GM19043 (cell line): ENCODE results near the gene RPN1.
"Not testable (repeated sequence)": the region's sequence is repeated elsewhere in the genome, so short reads cannot be mapped to it uniquely, and the experiment has no call there.

Experiments
- ATAC-seq: cut with Tn5 transposase; IDR thresholded peaks from one replicate; pipeline ENCODE4 v1.9.1; 2021; ENCODE audit warnings: low read depth; ENCODE audit not compliant: unreplicated experiment

Gene RPN1

DNA sequence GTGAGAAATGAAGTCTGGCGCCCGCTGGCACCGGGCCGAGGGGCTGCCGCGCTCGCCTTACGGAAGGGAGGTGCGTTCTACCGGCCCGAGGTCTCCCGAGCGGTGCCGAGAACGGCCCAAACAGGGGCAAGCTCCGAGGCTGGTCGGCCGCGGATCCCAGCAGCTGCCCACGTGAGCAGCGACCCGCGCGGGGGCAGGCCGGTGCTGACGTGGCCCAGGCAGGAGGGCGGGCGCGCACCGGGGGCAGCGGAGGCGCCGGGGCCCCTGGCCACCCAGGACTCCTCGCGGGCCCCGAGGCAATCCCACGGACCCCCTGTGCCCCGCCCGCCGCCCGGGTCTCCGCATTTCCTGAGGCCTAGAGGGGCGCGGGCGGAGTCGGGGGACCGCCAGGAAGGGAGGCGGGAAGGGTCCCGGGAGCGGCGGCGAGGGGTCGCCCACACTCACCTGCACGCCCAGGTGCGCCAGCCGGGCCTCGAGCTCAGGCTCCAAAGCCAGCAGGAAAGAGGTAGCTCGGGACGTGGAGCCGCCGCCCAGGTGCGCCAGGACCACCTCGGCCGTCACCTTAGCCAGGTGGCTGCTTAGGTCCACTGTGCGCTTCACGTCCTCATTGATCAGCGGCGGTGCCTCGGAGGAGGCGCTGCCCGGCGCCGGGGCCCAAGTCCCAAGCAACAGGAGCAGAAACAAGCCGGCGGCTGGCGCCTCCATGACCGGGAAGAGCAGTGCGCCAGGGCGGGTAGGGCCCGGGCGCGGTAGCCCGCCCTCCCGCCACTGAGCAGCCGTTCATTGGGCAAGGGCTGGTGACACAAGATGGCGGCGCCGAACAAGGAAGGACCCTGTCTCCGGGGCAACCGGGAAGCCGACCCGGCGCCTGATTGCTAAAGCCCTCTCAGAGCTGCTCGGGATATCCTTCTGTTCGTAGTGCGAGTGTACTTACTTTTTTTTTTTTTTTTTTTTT is at the start of gene RPN1:
RPN1 (minus strand) TSS at position 723 of the 955 bp plus-strand sequence; CDS start at position 705, 18 bp downstream.
- ATAC-seq = peak; percentile 96

DNA sequence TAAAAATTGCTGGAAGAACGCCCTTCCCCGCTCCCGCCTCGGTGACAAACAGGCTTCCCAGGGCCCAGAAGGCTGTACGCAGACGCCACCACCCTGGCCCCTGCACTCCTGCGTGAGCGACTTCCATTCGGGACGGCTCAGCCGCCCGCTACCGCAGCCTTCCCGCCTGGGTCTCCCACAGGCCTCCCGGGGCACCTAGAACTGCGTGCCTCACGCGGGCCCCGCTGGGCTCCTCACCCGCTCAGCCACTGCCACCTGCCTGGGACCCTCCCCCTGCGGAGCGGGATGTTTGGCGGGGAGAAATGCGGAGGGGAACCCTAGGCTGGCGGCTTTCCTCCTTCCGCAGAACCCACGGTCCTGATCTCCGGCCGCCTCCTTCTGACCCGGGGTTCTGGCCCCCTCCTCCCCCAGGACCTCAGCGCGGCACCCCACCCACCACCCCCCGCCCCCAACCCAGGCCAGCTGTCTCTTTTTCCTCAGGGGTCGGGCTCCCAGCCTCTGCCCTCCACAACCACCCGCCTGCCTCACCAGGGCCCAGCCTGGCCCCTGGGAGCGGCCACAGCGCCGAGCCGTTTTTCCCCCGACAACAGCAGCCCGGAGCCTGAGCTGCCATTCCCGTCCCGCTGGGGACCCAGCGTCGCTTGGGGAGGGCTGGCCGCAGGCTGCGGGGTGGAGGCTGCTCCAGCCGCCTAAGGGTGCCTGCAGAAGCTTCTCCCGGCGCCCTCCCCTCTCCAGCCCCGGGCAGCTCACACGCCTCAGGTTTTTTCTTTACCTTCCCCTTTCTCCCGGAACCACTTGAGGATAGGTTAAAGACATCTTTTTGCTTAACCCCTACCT is 47.8 kb upstream of the RPN1 start:
- ATAC-seq = no peak

- no peak for ATAC-seq
These were observed 46.7 kb upstream of the RPN1 start for GRCh38 chr3:128697341-128697740.

- no peak for ATAC-seq
These were observed 43.1 kb upstream of the RPN1 start for GRCh38 chr3:128693696-128694095.

DNA sequence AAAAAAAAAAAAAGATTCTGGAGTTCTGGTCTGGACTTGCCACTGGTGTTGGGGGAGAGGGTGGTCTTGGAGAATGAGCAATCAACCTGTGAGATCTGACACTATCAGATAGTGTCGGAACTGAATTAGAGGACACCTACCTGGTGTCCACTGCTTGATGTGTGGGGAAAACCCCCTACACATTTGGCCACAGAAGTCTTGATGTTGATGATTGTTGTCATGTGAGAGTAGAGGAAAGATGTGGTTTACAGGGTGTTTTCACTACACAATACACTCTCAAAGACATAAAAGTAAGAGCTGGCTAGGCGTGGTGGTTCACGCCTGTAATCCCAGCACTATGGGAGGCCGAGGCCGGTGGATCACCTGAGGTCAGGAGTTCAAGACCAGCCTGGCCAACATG is 38.4 kb upstream of the RPN1 start:
- no peak for ATAC-seq

DNA sequence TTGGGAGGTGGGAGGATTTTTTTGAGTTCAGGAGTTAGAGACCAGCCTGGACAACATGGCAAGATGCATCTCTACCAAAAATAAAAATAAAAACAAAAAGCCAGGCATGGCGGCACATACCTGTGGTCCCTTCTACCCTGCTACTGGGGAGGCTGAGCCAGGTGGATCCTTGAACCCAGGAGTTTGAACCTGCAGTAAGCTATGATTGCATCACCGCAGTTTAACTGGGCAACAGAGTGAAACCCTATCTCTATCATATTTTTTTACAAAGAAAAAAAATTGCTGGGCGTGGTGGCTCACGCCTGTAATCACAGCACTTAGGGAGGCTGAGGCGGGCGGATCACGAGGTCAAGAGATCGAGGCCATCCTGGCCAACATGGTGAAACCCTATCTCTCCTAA is 35.8 kb upstream of the RPN1 start:
- ATAC-seq = no peak

- no peak for ATAC-seq
These were observed 34.5 kb upstream of the RPN1 start for GRCh38 chr3:128684986-128685726.

DNA sequence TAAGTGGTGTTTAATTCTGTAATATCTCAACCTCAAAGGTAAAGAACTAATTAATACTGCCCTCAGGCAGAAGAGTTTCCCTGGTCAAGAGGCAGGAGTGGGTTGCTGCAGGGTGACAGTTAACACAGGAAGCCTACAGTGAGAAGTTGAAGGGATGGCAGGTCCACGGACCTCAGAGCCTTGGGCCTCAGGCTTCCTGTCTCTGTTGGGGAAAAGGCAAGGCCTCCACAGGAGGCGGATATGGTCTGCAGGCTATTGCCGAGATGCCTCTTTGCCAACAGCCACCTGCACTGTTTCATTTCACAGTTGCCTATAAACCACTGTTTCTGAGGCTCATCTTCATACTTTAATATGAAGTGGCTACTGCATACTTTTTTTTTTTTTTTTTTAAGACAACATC is 33.3 kb upstream of the RPN1 start:
- no peak for ATAC-seq

- ATAC-seq = no peak
These were observed 30.8 kb upstream of the RPN1 start for GRCh38 chr3:128681369-128681829.

GRCh38 chr3:128680603-128681368 is 30.2 kb upstream of the RPN1 start:
- ATAC-seq = peak; percentile 94

DNA sequence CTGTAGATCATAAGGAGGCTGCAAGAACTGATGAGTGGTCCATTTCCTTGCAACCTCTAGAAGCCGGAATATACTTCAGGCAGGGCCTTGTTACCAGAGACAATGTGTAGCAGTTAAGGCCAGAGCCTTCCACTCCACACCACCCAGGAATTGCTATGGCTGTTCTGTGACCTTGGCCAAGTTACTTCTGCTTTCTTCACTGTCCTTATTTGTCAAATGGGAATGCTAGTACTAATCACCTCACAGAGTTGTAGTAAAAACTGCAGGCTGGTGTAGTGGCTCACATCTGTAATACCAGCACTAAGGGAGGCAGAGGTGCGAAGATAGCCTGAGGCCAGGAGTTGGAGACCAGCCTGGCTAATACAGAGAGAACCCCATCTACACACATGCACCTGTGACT is 28.7 kb upstream of the RPN1 start:
- ATAC-seq = no peak

- ATAC-seq = not testable (repeated sequence)
These were observed 25.2 kb upstream of the RPN1 start for GRCh38 chr3:128675802-128676201.

DNA sequence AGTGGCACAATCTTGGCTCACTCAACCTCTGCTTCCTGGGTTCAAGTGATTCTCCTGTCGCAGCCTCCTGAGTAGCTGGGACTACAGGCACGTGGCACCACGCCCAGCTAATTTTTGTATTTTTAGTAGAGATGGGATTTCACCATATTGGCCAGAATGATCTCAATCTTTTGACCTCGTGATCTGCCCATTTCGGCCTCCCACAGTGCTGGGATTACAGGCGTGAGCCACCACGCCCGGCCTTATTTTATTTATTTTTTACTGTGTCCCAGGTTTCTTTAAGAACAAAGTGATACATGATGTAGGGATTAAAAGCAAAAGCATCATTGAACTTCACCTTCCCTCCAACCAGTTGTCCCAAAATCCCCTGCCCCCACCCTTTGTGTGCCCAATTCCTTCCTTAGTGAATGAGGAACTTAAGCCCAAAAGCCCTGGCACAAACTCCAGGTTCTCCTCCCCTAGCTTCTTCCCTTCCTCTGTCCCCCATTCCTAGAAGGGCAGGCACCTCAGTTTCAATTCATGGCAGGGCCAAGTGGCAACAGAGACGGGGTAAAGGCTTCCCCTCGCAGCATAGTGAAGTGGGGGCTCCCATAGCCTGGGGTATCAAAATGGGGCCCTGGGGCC is 23.7 kb upstream of the RPN1 start:
- ATAC-seq = no peak

- no peak for ATAC-seq
These were observed 17.0 kb upstream of the RPN1 start for GRCh38 chr3:128667641-128668040.

DNA sequence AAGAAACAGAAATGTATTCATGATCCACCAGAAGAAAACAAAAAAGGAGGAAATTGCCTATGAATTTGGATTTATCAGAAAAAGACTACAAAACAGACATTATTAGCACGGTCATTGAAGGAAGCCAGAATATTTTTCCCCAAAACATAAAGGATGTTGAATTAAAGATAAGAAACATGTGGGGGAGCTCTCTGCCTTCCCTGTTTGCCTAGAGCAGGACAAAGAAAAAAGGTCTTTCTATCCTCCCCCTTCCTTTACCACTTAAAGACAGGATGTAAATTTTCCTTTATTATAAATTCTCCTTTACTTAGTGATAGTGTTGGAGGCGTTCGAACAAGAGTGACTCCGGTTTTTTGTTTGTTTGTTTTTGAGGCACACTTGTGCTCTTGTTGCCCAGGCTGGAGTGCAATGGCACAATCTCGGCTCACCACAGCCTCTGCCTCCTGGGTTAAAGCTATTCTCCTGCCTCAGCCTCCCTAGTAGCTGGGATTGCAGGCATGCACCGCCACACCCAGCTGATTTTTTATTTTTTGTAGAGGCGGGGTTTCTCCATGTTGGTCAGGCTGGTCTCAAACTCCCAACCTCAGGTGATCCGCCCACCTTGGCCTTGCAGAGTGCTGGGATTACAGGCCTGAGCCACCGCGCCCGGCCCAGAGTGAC is 14.9 kb upstream of the RPN1 start:
- ATAC-seq = no peak

- no peak for ATAC-seq
These were observed 12.5 kb upstream of the RPN1 start for GRCh38 chr3:128663151-128663550.

DNA sequence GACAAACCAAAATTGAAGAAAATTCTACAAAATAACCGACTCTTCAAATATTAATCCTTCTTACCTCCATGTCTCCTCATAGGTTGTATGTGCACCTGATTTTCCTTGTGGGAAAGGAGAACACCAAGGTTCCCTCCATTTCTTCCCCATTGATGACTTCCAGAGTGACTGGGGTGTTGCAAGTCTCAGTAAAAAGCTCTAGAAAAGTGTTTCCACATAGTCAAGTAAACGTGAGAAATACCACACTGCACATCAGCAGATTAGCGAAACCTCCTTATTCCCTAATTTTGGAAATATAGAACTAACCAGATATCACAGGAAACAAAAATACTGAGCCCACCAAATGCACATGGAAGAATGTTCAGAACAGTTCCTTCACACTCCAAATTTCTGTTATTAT is 4.9 kb upstream of the RPN1 start:
- no peak for ATAC-seq

DNA sequence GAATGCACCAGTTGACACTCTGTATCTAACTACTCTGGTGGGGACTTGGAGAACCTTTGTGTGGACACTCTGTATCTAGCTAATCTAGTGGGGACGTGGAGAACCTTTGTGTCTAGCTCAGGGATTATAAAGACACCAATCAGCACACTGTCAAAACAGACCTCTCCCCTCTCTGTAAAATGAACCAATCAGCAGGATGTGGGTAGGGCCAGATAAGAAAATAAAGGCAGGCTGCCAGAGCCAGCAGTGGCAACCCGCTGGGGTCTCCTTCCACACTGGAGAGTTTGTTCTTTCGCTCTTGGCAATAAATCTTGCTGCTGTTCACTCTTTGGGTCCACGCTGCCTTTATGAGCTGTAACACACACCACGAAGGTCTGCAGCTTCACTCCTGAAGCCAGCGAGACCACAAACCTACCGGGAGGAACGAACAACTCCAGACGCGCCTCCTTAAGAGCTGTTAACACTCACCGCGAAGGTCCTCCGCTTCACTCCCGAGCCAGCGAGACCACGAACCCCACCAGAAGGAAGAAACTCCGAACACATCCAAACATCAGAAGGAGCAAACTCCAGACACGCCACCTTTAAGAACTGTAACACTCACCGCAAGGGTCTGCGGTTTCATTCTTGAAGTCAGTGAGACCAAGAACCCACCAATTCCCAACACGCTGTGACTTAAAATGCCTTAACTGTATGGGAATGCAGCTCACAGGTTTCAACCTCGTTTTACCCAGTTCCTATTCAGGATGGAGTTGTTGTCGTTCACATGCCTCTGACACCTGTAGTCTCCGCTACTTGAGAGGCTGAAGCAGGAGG is 3.6 kb upstream of the RPN1 start:
- ATAC-seq = not testable (repeated sequence)
